HepG2 (cell line): ENCODE data around the gene EVA1A. TPM values are rescaled to one million over a fixed set of nuclear protein-coding genes. Genes with fewer than 3 reads are reported as not detected.

Source experiments
- CBX5 ChIP-seq: sonication (generic); formaldehyde crosslinking; IDR thresholded peaks from 2 replicates; pipeline ENCODE4 v1.4.0; 2020; ENCODE audit warnings: missing genetic modification reagents, borderline replicate concordance
- KAT8 ChIP-seq: IDR thresholded peaks from 2 replicates; pipeline ENCODE4 v1.6.1; 2016; ENCODE audit warnings: missing genetic modification reagents, missing compliant biosample characterization
- KLF16 ChIP-seq, 2 experiments: sonication (generic) in 1 of 2; formaldehyde crosslinking in 1 of 2; IDR thresholded peaks; 2 replicates each; pipeline versions ENCODE4 v1.6.1 to v1.8.0; 2016 to 2023; ENCODE audit warnings: missing genetic modification reagents in 2 of 2, missing compliant biosample characterization in 1 of 2
- MTF1 ChIP-seq: sonication (generic); formaldehyde crosslinking; IDR thresholded peaks from 2 replicates; pipeline ENCODE4 v1.5.0; 2020; ENCODE audit warnings: missing genetic modification reagents
- NKX3-1 ChIP-seq: sonication (generic); formaldehyde crosslinking; IDR thresholded peaks from 2 replicates; pipeline ENCODE4 v1.5.0; 2020; ENCODE audit warnings: missing genetic modification reagents
- NR2F6 ChIP-seq, 2 experiments: IDR thresholded peaks; 2 replicates each; pipeline ENCODE4 v1.6.1; 2016; ENCODE audit warnings: antibody characterized with exemption in 1 of 2, mild to moderate bottlenecking in 1 of 2
- POLR2A ChIP-seq, 2 experiments: IDR thresholded peaks; 2 replicates each; pipeline ENCODE4 v1.6.1; 2011; ENCODE audit warnings: low read depth in 2 of 2, low read length in 2 of 2, mild to moderate bottlenecking in 1 of 2, moderate library complexity in 1 of 2; ENCODE audit not compliant: insufficient read depth in 1 of 2
- PPARG ChIP-seq: conservative IDR thresholded peaks from 2 replicates; pipeline ENCODE4 v1.6.1; 2016; ENCODE audit warnings: missing biosample characterization, missing genetic modification reagents
- RAD21 ChIP-seq: fragments of 450-650 bp; formaldehyde crosslinking; IDR thresholded peaks from 2 replicates; pipeline ENCODE4 v1.5.0; 2020; ENCODE audit warnings: mild to moderate bottlenecking
- RCOR2 ChIP-seq: IDR thresholded peaks from 2 replicates; pipeline ENCODE4 v1.6.1; 2016; ENCODE audit warnings: missing biosample characterization, missing genetic modification reagents
- SCMH1 ChIP-seq: sonication (generic); formaldehyde crosslinking; IDR thresholded peaks from 2 replicates; pipeline ENCODE4 v1.9.0; 2021; ENCODE audit warnings: missing genetic modification reagents, mild to moderate bottlenecking, borderline replicate concordance
- SIN3A ChIP-seq: IDR thresholded peaks from 2 replicates; pipeline ENCODE4 v1.6.1; 2011; ENCODE audit warnings: low read depth, mild to moderate bottlenecking, control low read depth, low read length, borderline replicate concordance
- SNRNP70 ChIP-seq: fragments of 200-400 bp; formaldehyde crosslinking; IDR thresholded peaks from 2 replicates; pipeline ENCODE4 v1.6.1; 2017; ENCODE audit warnings: mild to moderate bottlenecking, low read depth, low read length, moderate library complexity
- ZBTB8A ChIP-seq: sonication (generic); formaldehyde crosslinking; IDR thresholded peaks from 2 replicates; pipeline ENCODE4 v1.4.0; 2020; ENCODE audit warnings: mild to moderate bottlenecking, low read depth, missing genetic modification reagents, borderline replicate concordance
- ZNF292 ChIP-seq: sonication (generic); formaldehyde crosslinking; IDR thresholded peaks from 2 replicates; pipeline ENCODE4 v1.8.1; 2022; ENCODE audit warnings: mild to moderate bottlenecking, low read depth, missing genetic modification reagents, borderline replicate concordance
- ZNF431 ChIP-seq: sonication (generic); formaldehyde crosslinking; IDR thresholded peaks from 2 replicates; pipeline ENCODE4 v1.9.0; 2022; ENCODE audit warnings: missing genetic modification reagents, low read depth, mild to moderate bottlenecking, borderline replicate concordance
- ZNF776 ChIP-seq: sonication (generic); formaldehyde crosslinking; IDR thresholded peaks from 2 replicates; pipeline ENCODE4 v1.4.0; 2020; ENCODE audit warnings: mild to moderate bottlenecking, missing genetic modification reagents
- polyA plus RNA-seq, 8 experiments: library from polyadenylated mRNA; depleted of rRNA in 3 of 8; stranded (reverse) in 7 of 8; unstranded in 1 of 8; fragments of >200 nt; fragmentation: Illumina TruSeq in 4 of 8; extraction: Trizol in 4 of 8; gene quantifications; 2 replicates each; pipeline versions ENCODE4 v1.2.1 to v1.2.3, GENCODE V29; 2011 to 2016; ENCODE audit warnings: low read depth in 4 of 8, missing spikeins in 1 of 8, mixed read lengths in 1 of 8; ENCODE audit not compliant: insufficient read depth in 1 of 8
- total RNA-seq, 5 experiments: library from RNA; depleted of rRNA; stranded (reverse); fragments of >200 nt; fragmentation: Illumina TruSeq; extraction: Trizol; gene quantifications; 2 replicates each; pipeline ENCODE4 v1.2.3, GENCODE V29; 2016; ENCODE audit warnings: low read depth in 1 of 5
- TF ChIP-seq, protein P1 (sequence below): sonication (generic); formaldehyde crosslinking; IDR thresholded peaks from 2 replicates; pipeline ENCODE4 v1.5.0; 2020; ENCODE audit warnings: mild to moderate bottlenecking, missing genetic modification reagents, moderate library complexity
- TF ChIP-seq, protein P2 (sequence below), 2 experiments: sonication (generic) in 1 of 2; formaldehyde crosslinking in 1 of 2; IDR thresholded peaks; 2 replicates each; pipeline versions ENCODE4 v1.5.1 to v1.6.1; 2011 to 2020; ENCODE audit warnings: borderline replicate concordance in 1 of 2, low read depth in 1 of 2, low read length in 1 of 2, mild to moderate bottlenecking in 1 of 2, missing genetic modification reagents in 1 of 2, moderate library complexity in 1 of 2
- TF ChIP-seq, protein P3 (sequence below), 2 experiments: sonication (generic) in 1 of 2; formaldehyde crosslinking in 1 of 2; IDR thresholded peaks; 2 replicates each; pipeline versions ENCODE4 v1.4.0 to v1.6.1; 2018 to 2020; ENCODE audit warnings: missing genetic modification reagents in 2 of 2, borderline replicate concordance in 1 of 2, low read depth in 1 of 2, mild to moderate bottlenecking in 1 of 2, missing biosample characterization in 1 of 2
- TF ChIP-seq, protein P4 (sequence below): sonication (generic); formaldehyde crosslinking; IDR thresholded peaks from 2 replicates; pipeline ENCODE4 v1.8.0; 2022; ENCODE audit warnings: missing genetic modification reagents, mild to moderate bottlenecking, moderate library complexity, borderline replicate concordance

Gene EVA1A
- total and polyA plus RNA-seq, 2 of the 13 experiments (the other 11 are each of a cell fraction or from before 2014, with no cell fraction given): 57.5 to 57.8 TPM

DNA sequence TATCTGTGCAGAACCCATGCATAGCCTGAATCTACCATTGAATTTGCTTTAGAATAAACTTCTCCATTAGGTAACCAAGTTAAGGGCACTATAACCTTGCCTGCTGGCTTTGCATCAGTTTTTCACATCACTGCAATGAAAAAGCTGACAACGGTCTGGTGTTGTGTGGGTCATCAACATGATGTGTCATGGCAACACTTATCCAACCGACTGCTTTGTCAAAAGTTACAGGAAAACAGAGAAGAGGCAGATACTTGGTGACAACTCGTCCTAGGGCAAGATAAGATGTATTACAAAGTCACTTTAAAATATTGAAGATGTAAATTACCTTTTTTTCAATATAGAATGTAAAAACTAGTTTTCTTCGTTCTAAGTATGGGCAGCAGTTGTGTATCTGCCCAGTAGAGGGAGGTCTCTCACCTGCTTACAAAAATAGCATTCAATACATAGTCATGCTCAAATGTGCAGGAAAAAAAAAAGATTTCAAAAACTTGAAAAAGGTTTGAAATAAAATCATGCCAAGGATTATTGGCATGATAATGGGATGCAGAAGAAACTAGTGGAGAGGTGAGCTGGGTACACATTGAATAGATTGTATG, 96.3 kb downstream of the EVA1A start (continued):
- TF ChIP-seq, protein P1, sequence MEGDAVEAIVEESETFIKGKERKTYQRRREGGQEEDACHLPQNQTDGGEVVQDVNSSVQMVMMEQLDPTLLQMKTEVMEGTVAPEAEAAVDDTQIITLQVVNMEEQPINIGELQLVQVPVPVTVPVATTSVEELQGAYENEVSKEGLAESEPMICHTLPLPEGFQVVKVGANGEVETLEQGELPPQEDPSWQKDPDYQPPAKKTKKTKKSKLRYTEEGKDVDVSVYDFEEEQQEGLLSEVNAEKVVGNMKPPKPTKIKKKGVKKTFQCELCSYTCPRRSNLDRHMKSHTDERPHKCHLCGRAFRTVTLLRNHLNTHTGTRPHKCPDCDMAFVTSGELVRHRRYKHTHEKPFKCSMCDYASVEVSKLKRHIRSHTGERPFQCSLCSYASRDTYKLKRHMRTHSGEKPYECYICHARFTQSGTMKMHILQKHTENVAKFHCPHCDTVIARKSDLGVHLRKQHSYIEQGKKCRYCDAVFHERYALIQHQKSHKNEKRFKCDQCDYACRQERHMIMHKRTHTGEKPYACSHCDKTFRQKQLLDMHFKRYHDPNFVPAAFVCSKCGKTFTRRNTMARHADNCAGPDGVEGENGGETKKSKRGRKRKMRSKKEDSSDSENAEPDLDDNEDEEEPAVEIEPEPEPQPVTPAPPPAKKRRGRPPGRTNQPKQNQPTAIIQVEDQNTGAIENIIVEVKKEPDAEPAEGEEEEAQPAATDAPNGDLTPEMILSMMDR: peak; percentile 81
- no peak for TF ChIP-seq NR2F6 (IDR thresholded peaks at IDR 0.05)
- TF ChIP-seq NR2F6 (CRISPR knock-in tag; IDR thresholded peaks at IDR 0.05): no peak
- TF ChIP-seq SNRNP70: no peak
- TF ChIP-seq, protein P2, sequence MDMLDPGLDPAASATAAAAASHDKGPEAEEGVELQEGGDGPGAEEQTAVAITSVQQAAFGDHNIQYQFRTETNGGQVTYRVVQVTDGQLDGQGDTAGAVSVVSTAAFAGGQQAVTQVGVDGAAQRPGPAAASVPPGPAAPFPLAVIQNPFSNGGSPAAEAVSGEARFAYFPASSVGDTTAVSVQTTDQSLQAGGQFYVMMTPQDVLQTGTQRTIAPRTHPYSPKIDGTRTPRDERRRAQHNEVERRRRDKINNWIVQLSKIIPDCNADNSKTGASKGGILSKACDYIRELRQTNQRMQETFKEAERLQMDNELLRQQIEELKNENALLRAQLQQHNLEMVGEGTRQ (IDR thresholded peaks at IDR 0.05; ENCODE audit: low read depth, low read length): no peak
- TF ChIP-seq, protein P2 (CRISPR knock-in tag; IDR thresholded peaks at IDR 0.05; ENCODE audit: borderline replicate concordance): no peak
- TF ChIP-seq PPARG (CRISPR knock-in tag): 0 out of 2 replicates have a peak, but pooled peaks have one; percentile 11
- 0 out of 4 replicates have a peak, but pooled peaks of 1 of the 2 experiments have one; percentile 26 for TF ChIP-seq KLF16 (CRISPR knock-in tag; IDR thresholded peaks at IDR 0.05)
- no peak for TF ChIP-seq NKX3-1 (CRISPR knock-in tag)
- no peak for TF ChIP-seq POLR2A (IDR thresholded peaks at IDR 0.05; ENCODE audit: insufficient read depth in 1 of 2, low read depth in 2 of 2, low read length in 2 of 2)
- TF ChIP-seq KAT8 (CRISPR knock-in tag): 0 out of 2 replicates have a peak, but pooled peaks have one; percentile 29
- TF ChIP-seq RCOR2: no peak
- no peak for TF ChIP-seq ZNF431 (CRISPR knock-in tag)
- TF ChIP-seq CBX5 (CRISPR knock-in tag): no peak
- TF ChIP-seq MTF1 (CRISPR knock-in tag): no peak
- TF ChIP-seq, protein P3, sequence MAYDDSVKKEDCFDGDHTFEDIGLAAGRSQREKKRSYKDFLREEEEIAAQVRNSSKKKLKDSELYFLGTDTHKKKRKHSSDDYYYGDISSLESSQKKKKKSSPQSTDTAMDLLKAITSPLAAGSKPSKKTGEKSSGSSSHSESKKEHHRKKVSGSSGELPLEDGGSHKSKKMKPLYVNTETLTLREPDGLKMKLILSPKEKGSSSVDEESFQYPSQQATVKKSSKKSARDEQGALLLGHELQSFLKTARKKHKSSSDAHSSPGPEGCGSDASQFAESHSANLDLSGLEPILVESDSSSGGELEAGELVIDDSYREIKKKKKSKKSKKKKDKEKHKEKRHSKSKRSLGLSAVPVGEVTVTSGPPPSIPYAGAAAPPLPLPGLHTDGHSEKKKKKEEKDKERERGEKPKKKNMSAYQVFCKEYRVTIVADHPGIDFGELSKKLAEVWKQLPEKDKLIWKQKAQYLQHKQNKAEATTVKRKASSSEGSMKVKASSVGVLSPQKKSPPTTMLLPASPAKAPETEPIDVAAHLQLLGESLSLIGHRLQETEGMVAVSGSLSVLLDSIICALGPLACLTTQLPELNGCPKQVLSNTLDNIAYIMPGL (CRISPR knock-in tag; IDR thresholded peaks at IDR 0.05; ENCODE audit: borderline replicate concordance in 1 of 2, low read depth in 1 of 2): peak in 1 of 2 experiments; percentile 44; a peak in 1 of 4 replicates
- TF ChIP-seq ZNF292 (CRISPR knock-in tag): no peak
- TF ChIP-seq ZNF776: no peak
- TF ChIP-seq SIN3A: no peak
- TF ChIP-seq SCMH1 (CRISPR knock-in tag): no peak
- TF ChIP-seq RAD21 (CRISPR knock-in tag): peak; percentile 74
- TF ChIP-seq, protein P4, sequence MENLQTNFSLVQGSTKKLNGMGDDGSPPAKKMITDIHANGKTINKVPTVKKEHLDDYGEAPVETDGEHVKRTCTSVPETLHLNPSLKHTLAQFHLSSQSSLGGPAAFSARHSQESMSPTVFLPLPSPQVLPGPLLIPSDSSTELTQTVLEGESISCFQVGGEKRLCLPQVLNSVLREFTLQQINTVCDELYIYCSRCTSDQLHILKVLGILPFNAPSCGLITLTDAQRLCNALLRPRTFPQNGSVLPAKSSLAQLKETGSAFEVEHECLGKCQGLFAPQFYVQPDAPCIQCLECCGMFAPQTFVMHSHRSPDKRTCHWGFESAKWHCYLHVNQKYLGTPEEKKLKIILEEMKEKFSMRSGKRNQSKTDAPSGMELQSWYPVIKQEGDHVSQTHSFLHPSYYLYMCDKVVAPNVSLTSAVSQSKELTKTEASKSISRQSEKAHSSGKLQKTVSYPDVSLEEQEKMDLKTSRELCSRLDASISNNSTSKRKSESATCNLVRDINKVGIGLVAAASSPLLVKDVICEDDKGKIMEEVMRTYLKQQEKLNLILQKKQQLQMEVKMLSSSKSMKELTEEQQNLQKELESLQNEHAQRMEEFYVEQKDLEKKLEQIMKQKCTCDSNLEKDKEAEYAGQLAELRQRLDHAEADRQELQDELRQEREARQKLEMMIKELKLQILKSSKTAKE: no peak
- no peak for TF ChIP-seq ZBTB8A (CRISPR knock-in tag)
